ENCODE results near the gene MMP24OS. TPM values are rescaled to one million over a fixed set of nuclear protein-coding genes. Genes with fewer than 3 reads are reported as not detected.

Gene MMP24OS
- total RNA-seq, 1 experiment from 2014 or later = 59.6 TPM

GRCh38 chr20:35257175-35257909, 20.6 kb downstream of the MMP24OS start:
- no peaks in the 10 kb centered on the region for H3K9me3 ChIP-seq (ENCODE audit: control insufficient read depth in 1 of 2, insufficient read depth in 1 of 2, low read depth in 1 of 2, low read length in 2 of 2)
- no peaks in the 10 kb centered on the region for H3K27me3 ChIP-seq (ENCODE audit: insufficient read depth, low read length)
- BruUV-seq (replicated peaks) = no TSS peak
- no peak for ATAC-seq
- H4K20me1 ChIP-seq (ENCODE audit: insufficient read depth) = no peaks in the 10 kb centered on the region
- RAD21 ChIA-PET (ENCODE audit: low non-redundant PET in 1 of 2, low total read pairs in 2 of 2, uncharacterized antibody in 2 of 2, unreplicated experiment in 2 of 2) = no interaction called here
- H3K4me3 ChIP-seq (replicated peaks in 1 of 2; ENCODE audit: low read depth in 1 of 2, low read length in 2 of 2) = no peak overlapping the region
- H3K9ac ChIP-seq (ENCODE audit: low read length) = no peak overlapping the region
- no peak for TF ChIP-seq JUND (IDR thresholded peaks at IDR 0.05)
- no peak for TF ChIP-seq POLR2AphosphoS5 (IDR thresholded peaks at IDR 0.05; ENCODE audit: low read depth, low read length)
- TF ChIP-seq EGR1 (IDR thresholded peaks at IDR 0.05; ENCODE audit: low read depth) = no peak
- TF ChIP-seq EZH2 (IDR thresholded peaks at IDR 0.05) = no peak
- no peak for TF ChIP-seq CBX3 (IDR thresholded peaks at IDR 0.05; ENCODE audit: low read depth)
- no peak for TF ChIP-seq TCF7L2 (IDR thresholded peaks at IDR 0.05; ENCODE audit: borderline replicate concordance, extremely low read depth, insufficient read depth, insufficient read length)
- TF ChIP-seq ZFX (IDR thresholded peaks at IDR 0.05) = no peak
- no peak for TF ChIP-seq EZH2phosphoT487 (IDR thresholded peaks at IDR 0.05; ENCODE audit: borderline replicate concordance)
- no peak for TF ChIP-seq ATF3 (IDR thresholded peaks at IDR 0.05)
- no peak for TF ChIP-seq ZBTB33 (IDR thresholded peaks at IDR 0.05; ENCODE audit: extremely low read depth, insufficient replicate concordance, low read length)
- TF ChIP-seq CTCF (IDR thresholded peaks at IDR 0.05 in 2 of 3, conservative IDR thresholded peaks at IDR 0.05 in 1 of 3; ENCODE audit: borderline replicate concordance in 1 of 3, insufficient read depth in 1 of 3, low read depth in 2 of 3, low read length in 2 of 3) = no peak
- no peak for TF ChIP-seq CEBPB (IDR thresholded peaks at IDR 0.05; ENCODE audit: low read depth)
- no peak for TF ChIP-seq MAX (IDR thresholded peaks at IDR 0.05)
- no peak for TF ChIP-seq POLR2A (IDR thresholded peaks at IDR 0.05; ENCODE audit: borderline replicate concordance, extremely low read depth, insufficient read depth, insufficient read length)
- no peak for TF ChIP-seq SIN3A (IDR thresholded peaks at IDR 0.05; ENCODE audit: low read depth)
- TF ChIP-seq ELF1 (IDR thresholded peaks at IDR 0.05; ENCODE audit: borderline replicate concordance, low read depth) = no peak
- no peak for TF ChIP-seq SRF (IDR thresholded peaks at IDR 0.05; ENCODE audit: low read depth)
- TF ChIP-seq REST (IDR thresholded peaks at IDR 0.05; ENCODE audit: low read depth) = no peak
- no peak for TF ChIP-seq ZNF274 (IDR thresholded peaks at IDR 0.05; ENCODE audit: low read depth, low read length)
- TF ChIP-seq YY1 (IDR thresholded peaks at IDR 0.05; ENCODE audit: extremely low read depth, insufficient replicate concordance, low read depth, low read length) = no peak
- CTCF ChIA-PET = interaction anchor here (0.6 kb wide), 1 partner anchor 178 kb away, joined by 4 read pairs; no protein-coding TSS in a partner anchor
- H3K4me2 ChIP-seq (ENCODE audit: low read length) = no peak overlapping the region
- H3K9me2 ChIP-seq (ENCODE audit: insufficient read depth) = no peaks in the 10 kb centered on the region
- POLR2A ChIA-PET = no interaction called here
- no peak for DNase-seq (ENCODE audit: low read depth, low spot score)
- no peak overlapping the region for H3K27ac ChIP-seq (ENCODE audit: low read depth, low read length)
- no peak overlapping the region for H2AFZ ChIP-seq (ENCODE audit: low read depth, low read length, poor library complexity, severe bottlenecking)
- H3K4me1 ChIP-seq (ENCODE audit: control insufficient read depth in 1 of 2, insufficient read depth in 2 of 2, low read length in 2 of 2) = no peaks in the 10 kb centered on the region
- H3K36me3 ChIP-seq (ENCODE audit: control insufficient read depth in 1 of 2, insufficient read depth in 2 of 2, low read length in 2 of 2) = no peaks in the 10 kb centered on the region
- intact Hi-C loops (cut with micrococcal nuclease) = no loop called here
- no peaks in the 10 kb centered on the region for H3K79me2 ChIP-seq (ENCODE audit: insufficient read depth, low read length)

Measured in HCT116 (cell line).